ENCODE results near the gene FAR2. TPM values are rescaled to one million over a fixed set of nuclear protein-coding genes. Genes with fewer than 3 reads are reported as not detected.
"Not testable (repeated sequence)": the region's sequence is repeated elsewhere in the genome, so short reads cannot be mapped to it uniquely, and the experiment has no call there.

The FAR2 gene
- total RNA-seq, 6 experiments from 2014 or later: 0.17 to 14.0 (median 8.5) TPM

DNA sequence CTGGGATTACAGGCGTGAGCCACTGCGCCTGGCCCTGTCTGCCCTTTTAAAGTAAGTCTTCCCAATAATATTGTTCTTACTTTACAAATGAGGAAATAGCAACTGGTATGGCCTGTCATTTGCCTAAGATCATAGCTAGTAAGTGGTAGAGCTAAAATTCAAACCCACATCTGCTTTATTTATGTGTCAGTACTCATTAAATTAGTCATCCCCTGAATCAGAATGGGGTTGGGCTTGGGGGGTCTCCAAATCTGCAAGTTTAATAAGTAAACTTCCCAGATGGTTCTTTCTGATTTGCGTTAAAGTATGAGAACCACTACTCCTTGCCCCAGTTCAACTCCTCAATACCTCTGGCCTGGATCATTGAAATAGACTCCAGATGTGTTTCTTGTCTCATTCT, 96.2 kb downstream of the FAR2 start:
- no peak overlapping the region for H3K27ac Mint-ChIP-seq
- TF ChIP-seq, protein P1, sequence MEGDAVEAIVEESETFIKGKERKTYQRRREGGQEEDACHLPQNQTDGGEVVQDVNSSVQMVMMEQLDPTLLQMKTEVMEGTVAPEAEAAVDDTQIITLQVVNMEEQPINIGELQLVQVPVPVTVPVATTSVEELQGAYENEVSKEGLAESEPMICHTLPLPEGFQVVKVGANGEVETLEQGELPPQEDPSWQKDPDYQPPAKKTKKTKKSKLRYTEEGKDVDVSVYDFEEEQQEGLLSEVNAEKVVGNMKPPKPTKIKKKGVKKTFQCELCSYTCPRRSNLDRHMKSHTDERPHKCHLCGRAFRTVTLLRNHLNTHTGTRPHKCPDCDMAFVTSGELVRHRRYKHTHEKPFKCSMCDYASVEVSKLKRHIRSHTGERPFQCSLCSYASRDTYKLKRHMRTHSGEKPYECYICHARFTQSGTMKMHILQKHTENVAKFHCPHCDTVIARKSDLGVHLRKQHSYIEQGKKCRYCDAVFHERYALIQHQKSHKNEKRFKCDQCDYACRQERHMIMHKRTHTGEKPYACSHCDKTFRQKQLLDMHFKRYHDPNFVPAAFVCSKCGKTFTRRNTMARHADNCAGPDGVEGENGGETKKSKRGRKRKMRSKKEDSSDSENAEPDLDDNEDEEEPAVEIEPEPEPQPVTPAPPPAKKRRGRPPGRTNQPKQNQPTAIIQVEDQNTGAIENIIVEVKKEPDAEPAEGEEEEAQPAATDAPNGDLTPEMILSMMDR (IDR thresholded peaks at IDR 0.05): no peak
- peaks cover 4% of the 10 kb centered on the region for H3K9me3 Mint-ChIP-seq
- no peaks in the 10 kb centered on the region for H3K36me3 Mint-ChIP-seq (ENCODE audit: low read depth)
- DNase-seq: no peak
- H3K27me3 Mint-ChIP-seq (ENCODE audit: insufficient read depth): peaks cover 3% of the 10 kb centered on the region
- H3K4me1 Mint-ChIP-seq (ENCODE audit: low read depth): peaks cover 15% of the 10 kb centered on the region; the same call in 1 of the 2 replicates
- H3K4me3 Mint-ChIP-seq: no peak overlapping the region

DNA sequence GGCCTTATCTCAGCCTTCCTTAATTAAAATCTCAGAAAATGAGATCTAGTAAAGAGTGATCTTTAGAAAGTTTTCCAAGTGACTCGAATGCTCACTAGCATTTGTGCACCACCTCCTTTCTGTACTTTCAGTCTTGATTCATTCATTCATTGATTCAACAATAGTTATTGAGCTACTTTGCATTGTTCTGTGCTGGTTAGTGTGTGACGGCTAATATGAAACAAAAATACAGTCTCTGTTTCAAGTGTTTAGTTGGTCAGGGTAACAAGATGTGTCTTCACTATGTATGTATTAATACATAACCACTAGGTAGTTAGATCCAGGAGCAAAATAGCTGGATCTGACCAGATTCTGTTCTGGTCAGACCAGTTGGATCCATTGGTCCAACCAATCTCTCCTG, 100.9 kb downstream of the FAR2 start:
- Mint-ChIP-seq H3K36me3 (ENCODE audit: low read depth) (no peaks in the 10 kb centered on the region), H3K4me3 (no peak overlapping the region), H3K27me3 (ENCODE audit: insufficient read depth) (peaks cover under 1% of the 10 kb centered on the region; the same call in 1 of the 2 replicates), H3K4me1 (ENCODE audit: low read depth) (no peaks in the 10 kb centered on the region), H3K27ac (no peak overlapping the region), H3K9me3 (peaks cover 5% of the 10 kb centered on the region; the same call in 1 of the 2 replicates)
- no peak for DNase-seq
- TF ChIP-seq, protein P1 (IDR thresholded peaks at IDR 0.05): no peak

DNA sequence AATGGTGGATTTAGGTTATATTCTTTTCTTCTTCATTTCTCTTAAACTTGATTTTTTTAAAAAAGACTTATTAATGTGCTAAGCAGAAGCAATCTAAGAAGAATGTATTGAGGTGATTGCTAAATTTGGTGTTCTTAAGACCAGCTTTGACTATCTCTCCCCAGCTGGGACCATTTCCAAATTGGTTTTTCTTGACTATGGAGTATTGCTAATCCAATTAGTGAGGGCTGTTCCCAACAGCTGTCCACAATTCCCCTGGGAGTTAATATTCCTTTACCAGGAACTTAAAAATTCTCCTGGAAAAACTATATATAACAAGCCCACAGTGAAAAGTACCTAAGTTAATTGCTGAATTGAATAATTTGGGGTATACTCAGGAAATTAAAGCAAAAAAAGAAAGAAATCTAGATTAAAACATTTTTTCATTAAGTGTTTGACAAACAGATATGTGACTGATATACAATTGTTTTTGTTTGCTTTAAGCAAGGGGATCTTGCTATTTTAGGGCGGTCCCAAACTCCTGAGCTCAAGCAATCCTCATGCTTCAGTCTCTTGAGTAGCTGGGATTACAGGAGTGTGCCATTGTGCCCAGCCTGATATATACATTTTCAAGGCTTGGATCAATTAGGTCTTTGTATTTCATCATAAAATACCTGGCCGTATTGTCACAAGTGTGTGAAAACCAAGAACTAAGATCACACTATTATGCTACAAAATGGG, 105.0 kb downstream of the FAR2 start:
- TF ChIP-seq, protein P1 (IDR thresholded peaks at IDR 0.05): no peak
- H3K4me3 Mint-ChIP-seq: no peak overlapping the region
- peaks cover 5% of the 10 kb centered on the region for H3K9me3 Mint-ChIP-seq
- no peaks in the 10 kb centered on the region for H3K36me3 Mint-ChIP-seq (ENCODE audit: low read depth)
- no peak overlapping the region for H3K27ac Mint-ChIP-seq
- no peak for DNase-seq
- H3K27me3 Mint-ChIP-seq (ENCODE audit: insufficient read depth): no peaks in the 10 kb centered on the region
- H3K4me1 Mint-ChIP-seq (ENCODE audit: low read depth): no peaks in the 10 kb centered on the region

DNA sequence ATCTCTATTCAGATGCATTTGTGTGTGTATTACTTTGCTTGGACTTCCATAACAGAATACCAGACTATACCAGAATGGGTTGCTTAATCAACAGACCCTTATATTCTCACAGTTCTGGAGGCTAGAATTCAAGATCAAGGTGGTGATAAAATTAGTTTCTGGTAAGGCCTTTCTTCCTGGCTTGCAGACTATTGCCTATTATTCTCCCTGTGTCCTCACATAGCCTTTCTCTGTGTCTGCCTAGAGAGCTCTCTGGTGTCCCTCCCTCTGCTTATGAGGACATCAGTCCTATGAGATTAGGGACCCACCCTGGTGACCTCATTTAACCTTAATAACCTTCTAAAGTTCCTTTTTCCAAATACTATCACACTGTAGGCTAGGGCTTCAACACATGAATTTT, 106.0 kb downstream of the FAR2 start:
- H3K27ac Mint-ChIP-seq: no peak overlapping the region
- no peaks in the 10 kb centered on the region for H3K36me3 Mint-ChIP-seq (ENCODE audit: low read depth)
- peaks cover 5% of the 10 kb centered on the region for H3K9me3 Mint-ChIP-seq
- no peak overlapping the region for H3K4me3 Mint-ChIP-seq
- TF ChIP-seq, protein P1 (IDR thresholded peaks at IDR 0.05): no peak
- no peaks in the 10 kb centered on the region for H3K27me3 Mint-ChIP-seq (ENCODE audit: insufficient read depth)
- DNase-seq: no peak
- H3K4me1 Mint-ChIP-seq (ENCODE audit: low read depth): no peaks in the 10 kb centered on the region

DNA sequence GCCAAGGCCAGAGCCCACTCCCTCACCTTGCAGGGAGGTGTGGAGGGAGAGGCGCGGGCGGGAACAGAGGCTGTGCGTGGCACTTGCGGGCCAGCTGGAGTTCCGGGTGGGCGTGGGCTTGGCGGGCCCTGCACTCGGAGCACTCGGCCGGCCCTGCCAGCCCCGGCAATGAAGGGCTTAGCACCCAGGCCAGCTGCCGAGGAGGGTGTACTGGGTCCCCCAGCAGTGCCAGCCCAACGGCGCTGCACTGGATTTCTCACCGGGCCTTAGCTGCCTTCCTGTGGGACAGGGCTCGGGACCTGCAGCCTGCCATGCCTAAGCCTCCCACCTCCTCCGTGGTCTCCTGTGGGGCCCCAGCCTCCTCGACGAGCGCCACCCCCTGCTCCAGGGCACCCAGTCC, 107.5 kb downstream of the FAR2 start:
- H3K27me3 Mint-ChIP-seq (ENCODE audit: insufficient read depth): peaks cover 2% of the 10 kb centered on the region; the same call in 1 of the 2 replicates
- H3K4me1 Mint-ChIP-seq (ENCODE audit: low read depth): no peaks in the 10 kb centered on the region
- H3K4me3 Mint-ChIP-seq: no peak overlapping the region
- TF ChIP-seq, protein P1 (IDR thresholded peaks at IDR 0.05): no peak
- H3K36me3 Mint-ChIP-seq (ENCODE audit: low read depth): peaks cover 5% of the 10 kb centered on the region; the same call in 1 of the 2 replicates
- DNase-seq: no peak
- no peak overlapping the region for H3K27ac Mint-ChIP-seq
- H3K9me3 Mint-ChIP-seq: peaks cover 11% of the 10 kb centered on the region

DNA sequence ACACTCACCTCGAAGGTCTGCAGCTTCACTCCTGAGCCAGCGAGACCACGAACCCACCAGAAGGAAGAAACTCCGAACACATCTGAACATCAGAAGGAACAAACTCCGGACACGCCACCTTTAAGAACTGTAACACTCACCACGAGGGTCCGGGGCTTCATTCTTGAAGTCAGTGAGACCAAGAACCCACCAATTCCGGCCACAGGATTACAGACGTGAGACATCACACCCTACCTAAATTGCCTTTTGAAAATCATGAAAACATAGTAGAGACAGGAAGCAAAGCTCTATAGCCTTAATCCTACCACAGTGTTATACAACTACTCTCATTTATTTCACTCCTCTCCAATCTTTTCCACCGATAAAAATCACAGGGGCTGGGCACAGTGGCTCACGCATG, 108.6 kb downstream of the FAR2 start:
- H3K36me3 Mint-ChIP-seq (ENCODE audit: low read depth); H3K4me1 Mint-ChIP-seq (ENCODE audit: low read depth); DNase-seq; H3K4me3 Mint-ChIP-seq; H3K27me3 Mint-ChIP-seq (ENCODE audit: insufficient read depth); H3K27ac Mint-ChIP-seq: not testable (repeated sequence)
- H3K9me3 Mint-ChIP-seq: peaks cover 15% of the 10 kb centered on the region

All from HFFc6 (cell line).